Posterior vena cava (tissue), 2 donors: ENCODE data around the gene HHAT. TPM values are rescaled to one million over a fixed set of nuclear protein-coding genes. Genes with fewer than 3 reads are reported as not detected.

Experiments
- DNase-seq: peaks from one replicate; pipeline ENCODE4 v3.0.0-alpha.2; 2020; ENCODE audit warnings: low spot score
- intact Hi-C, 2 donors: fragments of 100-400 bp; cut with DNase I; formaldehyde crosslinking; loops; one replicate each; pipeline versions ENCODE4 v1.14.1 to v1.14.2; 2022 to 2023
- total RNA-seq, 2 donors: library from RNA; stranded (reverse); fragmentation: NEBNext Ultra II Directional; extraction: Animal tissue kit (Norgen Biotek cat#: 25700); gene quantifications; one replicate each; pipeline ENCODE4 v1.2.1, GENCODE V29; 2021
- donor health status: DM: yes; HTN: yes; CAD: no.
- donor health status: DM: yes; HTN: yes; CAD: no.

Gene HHAT
- total RNA-seq, 2 donors from 2014 or later: 1.5 to 1.7 TPM

DNA sequence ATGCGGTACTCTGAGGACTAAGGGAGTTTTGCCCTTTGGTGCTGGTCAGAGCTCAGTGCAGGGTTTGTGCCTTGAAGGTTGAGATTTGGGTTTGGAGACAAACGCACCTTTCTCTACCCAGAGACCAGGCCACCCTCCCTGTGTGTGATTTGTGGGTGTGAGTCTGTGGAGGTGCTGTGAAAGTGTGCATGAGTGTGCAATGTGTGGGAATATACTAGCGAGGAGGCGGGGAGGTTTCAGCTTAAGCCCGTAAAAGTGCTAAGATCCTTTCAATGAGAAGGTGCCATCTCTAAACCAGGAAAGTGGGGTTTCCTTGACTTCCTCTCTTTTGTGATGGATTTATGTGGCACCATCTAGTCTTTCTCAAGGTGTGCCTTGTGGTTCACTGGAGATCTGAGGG, 225.7 kb downstream of the HHAT start:
- no peak for DNase-seq
- intact Hi-C loops: no loop called here

DNA sequence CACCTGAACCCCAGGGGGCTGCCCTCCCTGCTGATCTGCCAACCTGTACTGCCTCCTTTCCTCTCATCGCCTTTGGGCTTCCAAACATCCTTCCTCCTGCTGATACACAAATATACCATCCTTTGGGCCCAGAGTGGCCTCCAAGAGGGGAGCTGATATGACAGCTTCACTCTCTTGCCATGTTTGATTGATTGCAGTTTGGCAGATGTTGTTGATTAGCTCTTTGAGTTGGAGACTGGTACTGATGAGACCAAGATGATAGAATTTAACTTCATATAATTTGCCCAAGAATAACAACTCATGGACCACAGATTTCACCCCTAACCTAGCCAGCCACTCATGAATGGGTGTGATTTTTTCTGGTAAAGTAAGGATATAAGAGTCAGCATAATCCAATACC, 227.8 kb downstream of the HHAT start:
- no peak for DNase-seq
- intact Hi-C loops: no loop called here

- no peak for DNase-seq
- intact Hi-C loops: no loop called here
These were observed 228.8 kb downstream of the HHAT start for GRCh38 chr1:210557426-210558077.

- DNase-seq: no peak
- intact Hi-C loops: no loop called here
These were observed 229.6 kb downstream of the HHAT start for GRCh38 chr1:210558302-210558701.

GRCh38 chr1:210565306-210565705, 236.6 kb downstream of the HHAT start:
- intact Hi-C loops: no loop called here
- no peak for DNase-seq

DNA sequence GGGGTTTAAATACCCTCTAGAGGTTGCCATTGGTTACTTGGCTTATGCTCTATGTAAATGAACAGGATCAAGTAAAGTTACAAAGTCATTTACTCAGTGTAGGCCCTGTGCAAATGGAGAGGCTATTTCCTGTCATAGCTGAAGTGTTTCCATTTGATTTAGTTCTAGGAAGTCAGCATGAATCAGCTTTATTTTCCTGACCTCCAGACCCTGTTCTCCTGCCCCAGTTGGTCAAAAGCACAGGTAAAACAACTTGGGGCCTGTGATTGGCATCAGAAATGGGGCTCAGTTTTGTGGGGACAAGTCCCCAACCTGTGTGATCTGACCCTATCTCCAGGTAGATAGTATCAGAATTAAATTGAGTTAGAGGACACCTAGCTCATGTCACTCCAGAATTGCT, 239.9 kb downstream of the HHAT start:
- no peak for DNase-seq
- intact Hi-C loops: no loop called here

GRCh38 chr1:210570116-210570515, 241.4 kb downstream of the HHAT start:
- DNase-seq: no peak
- intact Hi-C loops: loop anchor here in 1 of 2 donors (5.0 kb wide), 1 partner anchor 1168 kb away; no protein-coding TSS in a partner anchor

DNA sequence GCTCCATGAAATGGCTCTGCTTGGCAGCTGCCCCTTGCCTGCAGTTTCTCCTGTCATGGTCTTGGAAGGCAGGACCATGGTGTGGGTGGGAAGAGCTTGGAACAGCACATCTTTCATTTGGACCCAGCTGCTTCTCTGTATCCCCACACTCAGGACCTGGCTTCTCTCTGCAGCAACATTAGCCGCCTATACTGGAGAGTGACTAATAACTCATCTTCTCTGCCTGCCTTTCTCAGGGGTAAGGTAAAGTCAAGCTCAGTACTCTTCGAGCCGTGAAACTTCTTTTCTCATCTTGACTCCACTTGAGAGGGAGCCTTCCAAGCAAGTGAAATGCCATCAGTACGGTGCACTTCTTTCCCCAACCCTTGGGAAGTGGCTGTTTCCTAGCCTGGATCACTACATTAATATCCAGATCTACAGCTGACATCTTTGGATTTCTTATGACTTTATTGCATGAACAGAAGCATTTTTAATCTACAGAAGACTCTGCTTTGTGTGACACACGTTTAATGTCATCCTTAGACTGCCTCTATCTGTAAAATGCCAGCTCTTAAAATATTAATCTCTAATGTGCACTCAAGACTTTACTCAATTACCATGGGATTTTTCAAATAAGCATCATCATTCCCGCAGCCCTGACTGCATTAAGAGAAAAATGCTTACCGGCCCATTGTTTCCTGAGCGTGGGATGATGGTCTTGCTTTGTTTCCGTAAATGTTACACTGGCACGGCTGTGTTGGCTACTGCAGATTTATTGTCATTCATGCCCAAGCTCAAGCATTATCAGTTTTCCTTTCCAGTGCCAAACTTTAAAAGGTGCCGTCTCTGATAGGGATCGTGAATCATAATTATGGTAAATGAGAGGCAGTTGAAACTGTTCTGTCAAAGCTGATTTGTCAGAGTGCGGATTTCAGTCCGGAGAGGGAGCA, 242.9 kb downstream of the HHAT start:
- intact Hi-C loops: loop anchor here in 1 of 2 donors (5.0 kb wide), 1 partner anchor 1169 kb away; no protein-coding TSS in a partner anchor
- no peak for DNase-seq

DNA sequence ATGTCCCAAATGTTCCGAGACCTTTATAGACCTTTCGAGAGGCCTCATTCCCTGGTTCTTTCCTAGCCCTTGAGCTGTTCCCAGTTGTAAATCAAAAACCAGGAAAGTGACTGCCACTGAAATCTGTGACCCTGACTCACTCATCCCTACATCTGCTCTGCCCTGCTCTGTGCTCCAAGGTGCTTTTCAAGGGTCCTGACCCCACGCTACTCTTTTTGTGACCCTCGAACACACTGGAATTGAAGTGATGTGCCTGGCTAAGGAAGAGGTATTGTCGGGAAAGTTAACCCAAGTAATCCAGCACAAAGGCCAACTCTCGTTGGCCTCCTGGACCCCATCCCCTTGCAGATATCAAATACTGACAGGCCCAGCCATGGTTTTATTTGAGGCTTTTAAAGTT, 244.4 kb downstream of the HHAT start:
- no peak for DNase-seq
- intact Hi-C loops: loop anchor here in 1 of 2 donors (5.0 kb wide), 1 partner anchor 1171 kb away; no protein-coding TSS in a partner anchor

DNA sequence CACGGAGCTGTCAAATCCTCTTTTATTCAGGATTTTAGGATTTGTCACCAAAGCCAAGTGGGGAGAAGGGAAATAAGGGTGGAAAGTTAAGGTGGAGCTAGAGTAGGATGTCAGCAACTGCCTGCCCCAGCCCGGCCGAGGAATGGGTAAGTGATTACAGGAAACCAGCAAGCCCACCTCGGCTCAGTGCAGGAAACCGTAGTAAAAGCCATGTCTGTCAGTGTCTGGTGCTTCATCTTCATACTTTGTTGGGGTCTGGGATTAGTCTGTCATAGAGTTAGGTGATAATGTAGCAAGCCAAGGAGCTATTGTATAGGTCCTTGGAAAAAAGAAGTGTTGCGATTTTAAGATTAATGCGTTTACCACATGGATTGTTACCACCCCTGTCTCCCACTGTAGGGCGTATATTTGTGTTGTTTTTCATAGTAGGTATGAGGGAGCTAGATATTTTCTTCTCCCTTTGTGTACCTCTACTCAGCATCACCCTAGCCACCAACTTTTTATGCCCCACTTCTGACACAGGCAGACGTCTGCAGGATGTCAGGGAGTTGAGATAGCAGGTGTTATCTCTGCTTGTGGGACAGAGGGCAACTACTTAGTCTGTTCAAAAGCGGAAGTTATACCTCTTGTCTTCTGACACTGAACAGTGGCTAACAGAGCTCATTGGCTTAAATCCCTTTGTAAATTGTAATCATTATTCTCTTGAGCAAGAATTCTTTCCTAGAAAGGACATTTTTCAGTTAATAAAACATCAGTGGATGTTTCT, 253.7 kb downstream of the HHAT start:
- no peak for DNase-seq
- intact Hi-C loops: no loop called here

DNA sequence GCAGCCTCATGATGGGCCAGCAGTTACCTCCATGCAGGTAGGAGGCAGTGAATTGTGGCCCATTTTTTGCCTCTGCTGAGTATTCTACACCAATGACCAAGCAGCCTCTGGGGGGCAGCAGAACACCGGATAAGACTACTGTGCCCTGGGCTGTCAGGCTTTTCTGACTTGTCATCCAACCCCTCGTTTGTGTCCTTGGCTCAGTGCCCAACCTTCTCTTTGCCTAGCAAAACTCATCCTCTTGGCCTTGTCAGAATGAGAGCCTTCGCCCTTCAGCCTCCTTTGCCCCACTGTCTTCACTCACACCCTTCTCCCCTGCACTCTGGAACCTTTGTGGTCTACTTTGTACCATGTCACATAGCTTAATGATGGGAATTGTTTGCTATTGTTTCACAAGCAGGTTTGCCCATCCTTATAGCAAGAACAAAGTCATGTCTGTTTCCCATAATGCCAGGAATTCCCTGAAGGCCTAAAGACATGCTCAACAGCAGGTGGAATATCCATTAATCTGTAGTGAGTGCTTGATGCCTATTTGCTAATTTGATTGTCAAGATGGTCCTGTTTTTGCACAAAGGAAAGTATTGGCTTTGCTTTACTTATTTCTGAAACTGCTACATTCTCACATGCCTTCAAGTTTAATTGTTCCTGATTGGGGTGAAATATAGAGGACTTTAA, 255.9 kb downstream of the HHAT start:
- intact Hi-C loops: no loop called here
- peak; percentile 87 for DNase-seq

- intact Hi-C loops: loop anchor here in 1 of 2 donors (1.0 kb wide), 1 partner anchor 548 kb away; the partner anchor contains the start of gene KCNH1
- DNase-seq: no peak
These were observed 258.1 kb downstream of the HHAT start for GRCh38 chr1:210586771-210587170.

DNA sequence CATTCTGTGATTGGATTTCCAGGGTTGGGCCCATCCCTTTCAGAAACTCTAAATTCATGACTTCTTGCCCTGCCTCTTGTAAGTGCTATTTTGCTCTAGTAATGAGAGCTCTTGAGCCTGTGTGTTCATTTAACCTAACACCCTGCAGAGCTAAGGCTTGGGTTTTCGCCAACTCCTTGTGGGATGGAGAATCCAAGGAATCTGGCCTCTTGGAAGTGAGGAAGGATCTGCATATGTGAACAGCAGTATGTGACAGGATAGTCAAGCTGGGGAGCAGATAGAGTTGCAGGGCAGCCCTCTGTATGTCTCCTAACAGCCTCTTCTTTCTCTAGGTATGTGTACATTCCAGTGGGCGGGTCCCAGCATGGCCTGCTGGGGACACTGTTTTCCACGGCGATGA, 258.9 kb downstream of the HHAT start:
- intact Hi-C loops: no loop called here
- DNase-seq: no peak

- intact Hi-C loops: no loop called here
- DNase-seq: no peak
These were observed 259.7 kb downstream of the HHAT start for GRCh38 chr1:210588357-210588756.

DNA sequence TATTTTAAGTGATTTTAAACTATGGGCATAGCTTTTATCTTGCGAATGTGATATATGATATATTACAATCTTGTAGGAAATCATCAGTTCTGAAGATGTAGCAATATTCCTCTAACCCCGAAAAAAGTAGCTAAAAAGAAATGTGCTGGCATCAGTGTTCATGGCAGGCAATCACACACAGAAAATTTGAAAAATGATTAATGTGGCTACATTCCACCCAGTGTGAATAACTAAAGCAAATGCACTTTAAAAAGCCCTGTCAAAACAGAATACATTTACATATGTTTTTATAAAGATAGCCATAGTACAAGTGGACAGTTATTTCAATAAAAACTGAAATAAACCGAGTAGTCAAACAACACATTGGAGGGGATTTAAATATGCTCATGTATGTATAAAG, 260.2 kb downstream of the HHAT start:
- DNase-seq: no peak
- intact Hi-C loops: no loop called here

DNA sequence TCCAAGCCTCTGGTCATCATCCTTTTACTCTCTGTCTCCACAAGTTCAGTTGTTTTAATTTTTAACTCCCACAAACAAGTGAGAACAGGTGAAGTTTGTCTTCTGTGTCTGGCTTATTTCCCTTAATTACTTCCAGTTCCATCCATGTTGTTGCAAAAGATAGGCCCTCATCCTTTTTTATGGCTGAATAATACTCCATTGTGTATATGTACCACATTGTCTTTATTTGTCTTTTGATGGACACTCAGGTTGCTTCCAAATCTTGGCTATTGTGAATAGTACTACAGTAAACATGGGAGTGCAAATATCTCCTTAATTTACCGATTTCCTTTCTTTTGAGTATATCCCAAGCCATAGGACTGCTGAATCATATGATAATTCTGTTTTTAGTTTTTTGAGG, 262.5 kb downstream of the HHAT start:
- no peak for DNase-seq
- intact Hi-C loops: loop anchor here in 1 of 2 donors (10.0 kb wide), 1 partner anchor 544 kb away; the partner anchor contains the start of gene KCNH1

- intact Hi-C loops: loop anchor here in 1 of 2 donors (10.0 kb wide), 1 partner anchor 540 kb away; the partner anchor contains the start of gene KCNH1
- no peak for DNase-seq
These were observed 265.9 kb downstream of the HHAT start for GRCh38 chr1:210594605-210595004.

DNA sequence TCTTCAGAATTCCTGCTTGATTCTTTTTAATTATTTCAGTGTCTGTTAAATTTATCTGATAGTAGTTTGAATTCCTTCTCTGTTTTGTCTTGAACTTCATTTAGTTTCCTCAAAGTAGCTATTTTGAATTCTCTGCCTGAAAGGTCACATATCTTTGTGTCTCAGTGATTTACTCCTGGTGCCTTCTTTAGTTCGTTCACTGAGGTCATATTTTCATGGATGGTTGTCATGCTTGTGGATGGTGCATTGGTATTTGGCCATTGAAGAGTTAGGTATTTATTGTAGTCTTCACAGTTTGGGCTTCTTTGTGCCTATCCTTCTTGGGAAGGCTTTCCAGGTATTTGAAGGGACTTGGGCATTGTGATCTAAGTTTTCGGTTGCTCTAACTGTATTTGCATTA, 267.9 kb downstream of the HHAT start:
- DNase-seq: no peak
- intact Hi-C loops: loop anchor here in 1 of 2 donors (10.0 kb wide), 1 partner anchor 538 kb away; the partner anchor contains the start of gene KCNH1
